ENCODE measurements around the gene JPH3.

- no peak for TF ChIP-seq POLR2A (IDR thresholded peaks at IDR 0.05)
- TF ChIP-seq, protein P1, sequence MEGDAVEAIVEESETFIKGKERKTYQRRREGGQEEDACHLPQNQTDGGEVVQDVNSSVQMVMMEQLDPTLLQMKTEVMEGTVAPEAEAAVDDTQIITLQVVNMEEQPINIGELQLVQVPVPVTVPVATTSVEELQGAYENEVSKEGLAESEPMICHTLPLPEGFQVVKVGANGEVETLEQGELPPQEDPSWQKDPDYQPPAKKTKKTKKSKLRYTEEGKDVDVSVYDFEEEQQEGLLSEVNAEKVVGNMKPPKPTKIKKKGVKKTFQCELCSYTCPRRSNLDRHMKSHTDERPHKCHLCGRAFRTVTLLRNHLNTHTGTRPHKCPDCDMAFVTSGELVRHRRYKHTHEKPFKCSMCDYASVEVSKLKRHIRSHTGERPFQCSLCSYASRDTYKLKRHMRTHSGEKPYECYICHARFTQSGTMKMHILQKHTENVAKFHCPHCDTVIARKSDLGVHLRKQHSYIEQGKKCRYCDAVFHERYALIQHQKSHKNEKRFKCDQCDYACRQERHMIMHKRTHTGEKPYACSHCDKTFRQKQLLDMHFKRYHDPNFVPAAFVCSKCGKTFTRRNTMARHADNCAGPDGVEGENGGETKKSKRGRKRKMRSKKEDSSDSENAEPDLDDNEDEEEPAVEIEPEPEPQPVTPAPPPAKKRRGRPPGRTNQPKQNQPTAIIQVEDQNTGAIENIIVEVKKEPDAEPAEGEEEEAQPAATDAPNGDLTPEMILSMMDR (IDR thresholded peaks at IDR 0.05), result no peak
Observed at GRCh38 chr16:87687998-87688529, 85.8 kb downstream of the JPH3 start.
